ENCODE data around the gene HS3ST1.
"Not testable (repeated sequence)": the region's sequence is repeated elsewhere in the genome, so short reads cannot be mapped to it uniquely, and the experiment has no call there.

Gene HS3ST1

GRCh38 chr4:11399461-11399971 is 29.2 kb downstream of the HS3ST1 start:
- no peak for DNase-seq

DNA sequence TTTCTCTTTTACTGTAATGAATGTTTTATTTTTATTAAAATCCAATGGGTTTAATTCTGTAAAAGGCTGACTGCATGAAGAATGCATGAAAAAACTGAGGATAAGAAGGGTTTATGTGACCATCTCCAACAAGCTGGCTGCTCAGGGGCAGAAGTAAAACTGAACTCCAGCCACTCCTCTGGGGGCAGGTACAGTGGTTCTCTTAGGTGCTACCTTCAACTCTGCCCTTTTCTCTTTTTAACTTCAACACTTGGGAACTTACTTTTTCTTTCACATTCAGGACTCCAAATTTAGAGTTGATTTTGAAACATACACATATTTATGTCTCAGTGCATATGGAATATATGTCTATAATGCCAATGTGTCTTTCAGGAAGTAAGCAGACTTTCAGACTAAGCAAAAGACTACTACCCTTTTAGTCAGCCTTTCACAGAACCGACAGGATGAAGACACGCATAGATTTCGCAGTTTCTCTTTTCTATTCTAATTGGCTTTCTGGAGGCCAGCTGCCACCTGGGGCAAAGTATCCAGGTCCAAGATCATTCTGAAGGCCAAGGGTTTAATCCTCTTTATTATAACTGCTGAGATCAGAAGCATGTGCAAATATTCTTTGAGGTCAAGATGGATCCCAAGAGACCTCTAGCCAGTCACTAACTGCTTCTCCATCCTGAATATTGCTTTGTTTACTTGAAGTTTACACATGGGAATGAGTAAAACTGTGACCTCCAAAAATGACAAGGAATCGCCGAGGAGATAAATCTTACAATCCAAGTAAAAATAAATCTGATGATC is 30.7 kb downstream of the HS3ST1 start:
- DNase-seq = no peak

GRCh38 chr4:11397146-11397545 is 31.5 kb downstream of the HS3ST1 start:
- no peak for DNase-seq

DNA sequence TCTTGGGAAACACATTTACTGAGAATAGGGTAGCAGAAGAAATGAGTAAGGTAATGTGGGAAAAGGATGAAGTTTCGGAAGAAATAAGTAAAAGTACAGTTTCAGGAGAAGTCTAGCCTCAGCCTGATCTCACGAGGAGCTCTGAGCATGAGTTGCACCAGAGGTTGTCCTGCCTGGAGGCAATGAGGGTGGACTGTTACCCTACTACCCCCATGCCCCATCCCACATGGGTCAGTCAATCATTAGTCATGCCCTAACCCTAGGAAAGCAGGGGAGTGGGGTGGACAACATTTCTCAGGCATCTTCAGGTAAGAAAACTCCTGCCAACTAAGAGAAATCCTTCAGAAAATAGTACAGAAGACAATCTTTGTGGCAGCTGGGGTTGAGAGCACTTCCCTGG is 35.1 kb downstream of the HS3ST1 start:
- DNase-seq = no peak

GRCh38 chr4:11384072-11384471 is 44.6 kb downstream of the HS3ST1 start:
- DNase-seq = not testable (repeated sequence)

DNA sequence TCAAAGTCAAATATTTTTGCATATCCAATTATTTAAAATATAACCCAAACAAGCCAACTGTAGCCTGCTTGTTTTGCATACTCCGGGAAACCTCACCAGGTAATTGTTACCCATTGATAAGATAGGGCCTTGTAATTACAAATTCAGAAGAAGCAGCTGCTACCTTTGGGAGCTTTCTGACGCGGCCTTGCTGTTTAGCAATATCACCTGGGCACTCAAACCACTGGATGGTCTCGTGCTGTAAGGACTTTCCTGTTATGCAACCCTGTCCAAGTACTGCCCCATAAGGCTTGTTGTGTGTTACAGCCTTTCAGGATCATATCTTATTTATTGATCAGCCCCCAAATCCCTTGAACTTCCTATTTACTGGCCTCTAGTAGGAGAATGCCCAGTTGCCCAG is 52.1 kb downstream of the HS3ST1 start:
- no peak for DNase-seq

DNA sequence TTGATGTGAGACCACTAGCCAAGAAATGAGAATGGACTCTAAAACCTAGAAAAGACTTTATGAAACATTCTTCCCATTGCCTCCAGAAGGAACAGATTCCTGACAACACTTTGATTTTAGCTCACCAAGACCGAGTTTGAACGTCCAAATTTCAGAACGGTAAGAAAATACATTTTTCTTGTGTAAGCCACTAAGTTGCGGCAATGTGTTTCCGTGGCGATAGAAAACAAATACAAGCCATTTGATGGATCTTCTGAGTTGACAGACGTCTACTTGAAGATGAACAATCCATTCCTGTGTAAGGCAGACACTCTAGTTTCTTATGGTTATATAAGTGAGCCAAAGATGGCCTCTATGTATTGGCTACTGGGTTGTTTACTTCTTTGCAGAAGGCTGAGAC is 52.5 kb downstream of the HS3ST1 start:
- no peak for DNase-seq

- DNase-seq = no peak
These were observed 60.0 kb downstream of the HS3ST1 start for GRCh38 chr4:11368701-11369115.

DNA sequence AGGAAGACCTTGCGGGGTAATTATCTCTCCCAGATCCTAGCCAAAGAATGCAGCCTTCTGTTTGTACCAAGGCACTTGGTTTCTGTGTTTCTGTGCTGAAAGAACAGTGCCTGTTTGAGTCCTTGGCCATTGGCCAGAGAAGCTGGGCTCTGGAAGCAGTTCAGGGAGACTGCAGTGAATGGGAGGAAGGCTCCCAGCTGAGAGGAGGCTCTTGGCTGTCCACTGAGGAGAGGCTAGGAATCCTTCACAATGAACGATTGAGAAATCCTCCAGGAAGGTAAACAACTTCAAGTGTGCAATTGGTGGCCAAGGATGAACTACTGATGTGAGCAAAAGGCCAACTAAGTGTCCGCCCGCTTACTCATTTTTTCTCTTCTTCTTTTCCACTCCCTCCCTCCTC is 61.3 kb downstream of the HS3ST1 start:
- DNase-seq = no peak

GRCh38 chr4:11366859-11367258 is 61.8 kb downstream of the HS3ST1 start:
- no peak for DNase-seq

GRCh38 chr4:11365039-11365438 is 63.7 kb downstream of the HS3ST1 start:
- no peak for DNase-seq

DNA sequence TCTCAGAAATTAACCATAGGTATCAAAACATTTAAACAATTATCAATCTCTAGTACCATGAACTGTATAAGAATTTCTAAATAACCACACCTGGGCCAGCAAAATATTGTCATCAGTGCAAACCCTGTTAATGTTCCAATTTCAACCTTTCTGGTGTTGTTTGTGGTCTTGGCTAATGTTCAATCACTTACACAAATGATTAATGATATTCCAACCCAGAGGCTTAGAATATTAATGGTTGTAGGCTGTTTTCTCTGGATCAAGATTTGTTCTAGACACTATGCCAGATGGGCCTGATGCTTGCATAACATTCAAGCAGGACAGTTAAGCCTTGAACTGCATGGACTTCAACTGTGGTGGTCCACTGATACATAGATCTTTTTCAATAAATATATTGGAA is 69.1 kb downstream of the HS3ST1 start:
- no peak for DNase-seq

DNA sequence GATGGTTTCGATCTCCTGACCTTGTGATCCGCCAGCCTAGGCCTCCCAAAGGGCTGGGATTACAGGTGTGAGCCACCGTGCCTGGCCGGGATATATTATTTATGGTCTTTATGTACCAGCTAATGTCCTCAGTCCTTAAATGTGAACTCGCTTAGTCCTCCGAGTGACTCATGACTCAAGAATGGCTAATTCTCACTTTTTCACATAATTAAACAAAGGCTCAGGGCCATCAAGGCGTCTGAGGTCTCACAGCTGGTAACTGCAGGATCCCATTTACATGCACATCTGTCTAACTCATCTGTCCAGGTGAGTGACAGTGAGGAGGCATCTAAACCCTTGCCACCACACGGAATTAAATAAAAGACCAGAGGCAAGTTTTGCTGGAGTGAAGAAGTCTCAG is 73.5 kb downstream of the HS3ST1 start:
- no peak for DNase-seq

DNA sequence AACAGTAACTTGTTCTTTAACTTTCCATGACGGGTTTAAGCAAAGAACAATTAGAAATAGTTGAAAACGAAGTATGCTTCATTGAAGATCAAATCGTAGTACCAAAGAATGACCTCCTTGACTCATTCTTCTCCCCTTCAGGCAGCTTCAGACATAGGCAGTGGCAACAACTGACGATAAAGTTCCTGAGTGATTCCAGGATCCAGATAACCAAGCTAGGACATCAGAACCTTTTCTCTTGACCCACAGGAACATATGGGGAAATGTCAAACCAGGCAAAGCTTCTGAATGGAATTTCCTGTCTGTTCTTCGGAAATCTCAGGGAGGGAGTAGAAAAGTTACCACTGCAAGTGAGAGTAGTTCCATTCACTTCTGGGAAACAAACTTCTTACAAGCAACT is 74.2 kb downstream of the HS3ST1 start:
- no peak for DNase-seq

DNA sequence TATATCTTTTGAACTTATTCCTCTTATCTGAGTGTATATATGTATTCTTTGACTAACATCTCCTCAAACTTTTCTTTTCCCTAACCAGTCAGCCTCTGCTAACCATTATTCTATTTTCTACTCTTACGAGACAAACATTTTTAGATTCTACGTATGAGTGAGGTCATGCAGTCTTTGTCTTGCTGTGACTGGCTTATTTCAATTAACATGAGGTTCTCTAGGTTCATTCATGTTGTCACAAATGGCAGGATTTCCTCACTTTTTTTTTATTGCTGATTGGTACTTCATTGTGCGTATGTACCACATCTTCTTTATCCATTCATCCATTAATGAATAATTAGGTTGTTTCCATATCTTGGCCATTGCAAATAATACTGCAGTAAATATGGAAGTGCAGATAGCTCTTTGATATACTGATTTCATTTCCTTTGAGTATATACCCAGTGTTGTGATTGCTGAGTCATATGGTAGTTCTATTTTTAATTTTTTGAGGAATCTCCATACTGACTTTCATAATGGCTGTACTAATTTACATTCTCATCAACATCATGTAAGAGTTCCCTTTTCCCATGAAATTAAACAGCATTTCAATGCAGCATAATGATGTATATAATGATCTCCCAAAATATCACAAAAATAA is 80.1 kb downstream of the HS3ST1 start:
- DNase-seq = no peak

GRCh38 chr4:11344916-11345315 is 83.8 kb downstream of the HS3ST1 start:
- no peak for DNase-seq

- DNase-seq = no peak
These were observed 85.2 kb downstream of the HS3ST1 start for GRCh38 chr4:11343536-11343935.
